ENCODE results near the gene NPBWR2. TPM values are rescaled to one million over a fixed set of nuclear protein-coding genes. Genes with fewer than 3 reads are reported as not detected.

NPBWR2 gene
- polyA plus RNA-seq, 3 donors = not detected

DNA sequence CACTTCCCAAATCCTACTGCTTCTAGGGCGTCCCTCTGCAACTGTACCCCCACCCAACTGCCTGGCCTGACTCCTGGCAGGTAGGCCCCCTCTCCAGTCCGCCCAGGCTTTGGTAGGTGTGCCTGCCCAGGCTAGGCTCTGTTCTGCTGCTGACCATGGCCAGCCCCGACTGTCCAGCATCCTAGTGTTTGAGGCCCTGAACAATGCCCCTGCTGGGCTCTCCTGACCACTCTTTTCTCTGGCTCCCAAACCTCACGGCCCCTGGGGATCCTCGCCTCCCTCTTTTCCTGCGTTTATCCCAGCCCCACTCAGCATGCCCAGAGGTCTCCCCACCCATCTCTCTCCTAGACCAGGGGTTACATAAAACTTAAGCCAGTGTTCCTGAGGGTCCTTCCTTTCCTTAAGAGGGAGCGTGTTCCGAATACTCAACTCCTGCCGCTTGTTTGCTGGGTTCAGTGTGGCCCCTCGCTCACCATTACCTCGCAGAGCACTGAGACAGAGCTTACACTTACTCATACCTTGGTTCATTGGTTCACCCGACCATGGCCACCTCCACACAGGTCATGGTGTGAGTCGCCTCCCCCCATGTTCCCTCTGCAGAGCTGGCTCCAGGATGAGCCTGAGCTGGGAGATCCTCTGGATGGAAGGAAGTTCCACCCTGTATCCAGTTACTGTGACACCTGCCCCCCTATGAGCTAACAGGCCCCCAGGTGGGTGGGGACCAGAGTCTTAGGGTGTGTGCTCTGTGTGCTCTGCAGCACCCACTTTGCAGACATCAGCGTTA is 35.8 kb upstream of the NPBWR2 start:
- peaks cover 22 to 23% of the 10 kb centered on the region in 2 donors for H3K9me3 ChIP-seq (replicated peaks in 1 of 2; ENCODE audit: control insufficient read depth in 1 of 2, insufficient read depth in 1 of 2, low read length in 2 of 2)
- H3K27me3 Mint-ChIP-seq (ENCODE audit: low read depth in 3 of 3) = peaks cover 3 to 9% (median 6%) of the 10 kb centered on the region in 3 donors
- intact Hi-C loops (cut with micrococcal nuclease) = no loop called here

DNA sequence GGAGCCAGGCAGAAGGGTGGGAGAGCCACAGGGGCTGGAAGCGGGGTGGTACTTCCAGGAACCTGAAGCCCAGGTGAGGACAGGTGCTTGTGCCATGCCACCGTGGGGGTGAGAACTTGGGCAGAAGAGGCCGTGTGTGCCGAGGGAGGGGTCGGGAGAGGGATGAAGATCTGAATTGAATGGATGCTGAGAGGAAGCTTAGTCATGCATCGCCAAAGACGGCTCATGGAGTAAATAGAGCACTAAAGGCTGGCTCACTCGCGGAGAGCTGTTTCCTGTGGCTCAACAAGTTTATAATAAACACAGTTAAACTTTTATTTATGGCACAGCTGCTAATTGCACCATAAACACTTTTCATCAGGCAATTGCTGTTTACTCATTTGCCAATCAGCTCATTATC is 35.2 kb upstream of the NPBWR2 start:
- peaks cover 17 to 26% (median 19%) of the 10 kb centered on the region in 7 donors for H3K9me3 Mint-ChIP-seq
- no peaks in the 10 kb centered on the region for H3K4me1 Mint-ChIP-seq
- Histone ChIP-seq H4K20me1 (ENCODE audit: insufficient read depth, low read length) (no peaks in the 10 kb centered on the region), H3K9ac (ENCODE audit: insufficient read depth, low read length, poor library complexity, severe bottlenecking) (no peak overlapping the region), H3K4me1 (ENCODE audit: control insufficient read depth in 1 of 2, insufficient read depth in 2 of 2, low read length in 2 of 2) (no peaks in the 10 kb centered on the region), H3K4me3 (replicated peaks in 1 of 3; ENCODE audit: low read depth in 2 of 3, low read length in 3 of 3) (no peak overlapping the region), H2AFZ (ENCODE audit: insufficient read depth, low read depth, low read length, poor library complexity, severe bottlenecking) (no peak overlapping the region), H3K4me2 (replicated peaks; ENCODE audit: extremely low read depth, low read length, poor library complexity, severe bottlenecking) (no peak overlapping the region), H3K27me3 (ENCODE audit: control insufficient read depth in 2 of 2, insufficient read depth in 2 of 2, low read length in 2 of 2) (no peaks in the 10 kb centered on the region), H3K79me2 (ENCODE audit: insufficient read depth, low read length) (no peaks in the 10 kb centered on the region), H3K27ac (ENCODE audit: low read depth in 1 of 2, low read length in 2 of 2) (no peak overlapping the region), H3K36me3 (replicated peaks in 1 of 2; ENCODE audit: control insufficient read depth in 1 of 2, insufficient read depth in 2 of 2, low read length in 2 of 2) (no peaks in the 10 kb centered on the region), H3K9me3 (replicated peaks in 1 of 2; ENCODE audit: control insufficient read depth in 1 of 2, insufficient read depth in 1 of 2, low read length in 2 of 2) (peaks cover 22 to 23% of the 10 kb centered on the region in 2 donors)
- no peak for DNase-seq
- peaks cover 3 to 9% (median 6%) of the 10 kb centered on the region in 3 donors for H3K27me3 Mint-ChIP-seq (ENCODE audit: low read depth in 3 of 3)
- H3K27ac Mint-ChIP-seq = no peak overlapping the region
- H3K4me3 Mint-ChIP-seq = no peak overlapping the region
- H3K36me3 Mint-ChIP-seq = no peaks in the 10 kb centered on the region
- TF ChIP-seq, protein P1, sequence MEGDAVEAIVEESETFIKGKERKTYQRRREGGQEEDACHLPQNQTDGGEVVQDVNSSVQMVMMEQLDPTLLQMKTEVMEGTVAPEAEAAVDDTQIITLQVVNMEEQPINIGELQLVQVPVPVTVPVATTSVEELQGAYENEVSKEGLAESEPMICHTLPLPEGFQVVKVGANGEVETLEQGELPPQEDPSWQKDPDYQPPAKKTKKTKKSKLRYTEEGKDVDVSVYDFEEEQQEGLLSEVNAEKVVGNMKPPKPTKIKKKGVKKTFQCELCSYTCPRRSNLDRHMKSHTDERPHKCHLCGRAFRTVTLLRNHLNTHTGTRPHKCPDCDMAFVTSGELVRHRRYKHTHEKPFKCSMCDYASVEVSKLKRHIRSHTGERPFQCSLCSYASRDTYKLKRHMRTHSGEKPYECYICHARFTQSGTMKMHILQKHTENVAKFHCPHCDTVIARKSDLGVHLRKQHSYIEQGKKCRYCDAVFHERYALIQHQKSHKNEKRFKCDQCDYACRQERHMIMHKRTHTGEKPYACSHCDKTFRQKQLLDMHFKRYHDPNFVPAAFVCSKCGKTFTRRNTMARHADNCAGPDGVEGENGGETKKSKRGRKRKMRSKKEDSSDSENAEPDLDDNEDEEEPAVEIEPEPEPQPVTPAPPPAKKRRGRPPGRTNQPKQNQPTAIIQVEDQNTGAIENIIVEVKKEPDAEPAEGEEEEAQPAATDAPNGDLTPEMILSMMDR (IDR thresholded peaks at IDR 0.05) = no peak
- WGBS (ENCODE audit: insufficient coverage) = 15% methylated on average over 9 of the region's 9 CpGs
- intact Hi-C loops (cut with micrococcal nuclease) = no loop called here

More for the DNA sequence above, 35.8 kb upstream of the NPBWR2 start:
- Mint-ChIP-seq H3K9me3 (peaks cover 17 to 29% (median 19%) of the 10 kb centered on the region in 7 donors), H3K27ac (no peak overlapping the region), H3K4me3 (no peak overlapping the region), H3K4me1 (no peaks in the 10 kb centered on the region), H3K36me3 (no peaks in the 10 kb centered on the region)
- TF ChIP-seq, protein P1 (IDR thresholded peaks at IDR 0.05) = no peak
- Histone ChIP-seq H3K4me3 (replicated peaks in 1 of 3; ENCODE audit: low read depth in 2 of 3, low read length in 3 of 3) (no peak overlapping the region), H3K27me3 (ENCODE audit: control insufficient read depth in 2 of 2, insufficient read depth in 2 of 2, low read length in 2 of 2) (no peaks in the 10 kb centered on the region), H2AFZ (ENCODE audit: insufficient read depth, low read depth, low read length, poor library complexity, severe bottlenecking) (no peak overlapping the region), H3K4me2 (replicated peaks; ENCODE audit: extremely low read depth, low read length, poor library complexity, severe bottlenecking) (no peak overlapping the region), H3K4me1 (ENCODE audit: control insufficient read depth in 1 of 2, insufficient read depth in 2 of 2, low read length in 2 of 2) (no peaks in the 10 kb centered on the region), H3K36me3 (replicated peaks in 1 of 2; ENCODE audit: control insufficient read depth in 1 of 2, insufficient read depth in 2 of 2, low read length in 2 of 2) (no peaks in the 10 kb centered on the region), H3K27ac (ENCODE audit: low read depth in 1 of 2, low read length in 2 of 2) (no peak overlapping the region), H4K20me1 (ENCODE audit: insufficient read depth, low read length) (no peaks in the 10 kb centered on the region), H3K9ac (ENCODE audit: insufficient read depth, low read length, poor library complexity, severe bottlenecking) (no peak overlapping the region), H3K79me2 (ENCODE audit: insufficient read depth, low read length) (no peaks in the 10 kb centered on the region)
- DNase-seq = no peak
- WGBS (ENCODE audit: insufficient coverage) = 94% methylated on average over 12 of the region's 14 CpGs
